ENCODE measurements around the gene DALRD3. TPM values are rescaled to one million over a fixed set of nuclear protein-coding genes. Genes with fewer than 3 reads are reported as not detected.
A peak's percentile ranks its signal among the peaks of the same experiment; 100 is the strongest.

The DALRD3 gene
- total and polyA plus RNA-seq, 2 experiments from 2014 or later: 40.2 to 65.3 TPM

- peak overlapping the region; percentile 78 for H3K27ac ChIP-seq
- no peaks in the 10 kb centered on the region for H3K9me2 ChIP-seq (ENCODE audit: insufficient read depth)
Observed at GRCh38 chr3:49017229-49017970, 980 bp downstream of the DALRD3 start.

DNA sequence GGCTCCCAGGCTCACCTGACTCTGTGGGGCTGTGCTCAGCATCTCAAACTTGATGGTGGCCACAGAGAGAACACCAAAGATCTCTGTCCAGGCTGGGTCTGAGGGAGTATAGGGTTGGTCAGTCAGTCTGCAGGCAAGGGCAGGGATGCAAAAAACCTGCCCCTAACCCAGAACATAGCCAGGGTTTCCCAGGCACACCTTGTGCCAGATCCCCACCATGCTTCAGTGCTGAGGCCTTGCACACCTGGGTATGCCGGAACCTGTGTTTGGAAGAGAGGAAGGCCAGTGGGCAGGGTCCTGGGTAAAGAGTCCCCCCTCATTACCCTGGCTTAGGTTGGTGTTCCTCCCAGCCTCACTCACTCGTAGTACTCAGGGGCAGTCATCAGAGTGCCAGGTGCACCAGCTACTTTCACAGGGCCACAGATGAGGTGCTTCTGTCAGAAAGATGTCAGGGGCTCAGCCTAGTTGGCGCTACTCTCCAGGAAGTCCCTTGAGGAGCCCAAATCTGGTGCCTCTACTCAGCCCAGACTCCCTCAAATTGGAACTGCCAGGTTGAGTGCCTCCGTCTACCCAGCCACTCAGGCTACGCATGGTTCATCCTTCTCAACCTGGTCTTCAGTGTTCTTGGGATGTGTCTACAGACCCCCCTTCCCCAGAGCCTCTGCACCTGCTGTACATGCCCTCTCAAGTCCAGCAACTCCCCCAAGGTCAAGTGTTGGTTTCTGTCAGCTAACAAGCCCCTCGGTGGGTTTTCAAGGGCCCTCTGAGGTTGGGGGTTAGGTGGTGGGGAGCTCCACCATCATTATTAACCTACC is 1.8 kb downstream of the DALRD3 start:
- H3K4me3 ChIP-seq: 0 out of 2 replicates have a peak overlapping the region, but pooled peaks have one; percentile 75
- no peak overlapping the region for H3K4me2 ChIP-seq (ENCODE audit: unreplicated experiment)
- no peaks in the 10 kb centered on the region for H4K20me1 ChIP-seq (ENCODE audit: insufficient read depth)

More at GRCh38 chr3:49017229-49017970, 980 bp downstream of the DALRD3 start:
- H3K9me3 ChIP-seq (ENCODE audit: low read depth): no peaks in the 10 kb centered on the region
- H3K36me3 ChIP-seq (ENCODE audit: low read depth): peaks cover 11% of the 10 kb centered on the region; the same call in 1 of the 2 replicates
- H3K4me2 ChIP-seq (ENCODE audit: unreplicated experiment): peak overlapping the region; percentile 78
- peaks cover 18% of the 10 kb centered on the region for H3F3A ChIP-seq (ENCODE audit: insufficient read depth)
- DNase-seq: peak; percentile 54
- peak overlapping the region; percentile 75 for H3K4me3 ChIP-seq
- H3K79me2 ChIP-seq (ENCODE audit: insufficient read depth): peaks cover 55% of the 10 kb centered on the region
- no peaks in the 10 kb centered on the region for H3K4me1 ChIP-seq (ENCODE audit: insufficient read depth)
- TF ChIP-seq EZH2phosphoT487 (IDR thresholded peaks at IDR 0.05; ENCODE audit: insufficient read depth, low read depth) (no peak), EZH2 (IDR thresholded peaks at IDR 0.05; ENCODE audit: insufficient read depth, poor library complexity, severe bottlenecking) (no peak)
- H2AFZ ChIP-seq: peak overlapping the region; percentile 58
- peak overlapping the region; percentile 85 for H3K9ac ChIP-seq
- 10 to 12% methylated on average over 23 of the region's 23 CpGs for WGBS, 2 experiments (ENCODE audit: low coverage in 1 of 2, low lambda C conversion rate in 2 of 2, missing lambda C conversion rate in 2 of 2)
- H3K27me3 ChIP-seq (replicated peaks; ENCODE audit: insufficient read depth): no peaks in the 10 kb centered on the region
- no peaks in the 10 kb centered on the region for H4K20me1 ChIP-seq (ENCODE audit: insufficient read depth)
- in situ Hi-C loops (cut with MboI): no loop called here

DNA sequence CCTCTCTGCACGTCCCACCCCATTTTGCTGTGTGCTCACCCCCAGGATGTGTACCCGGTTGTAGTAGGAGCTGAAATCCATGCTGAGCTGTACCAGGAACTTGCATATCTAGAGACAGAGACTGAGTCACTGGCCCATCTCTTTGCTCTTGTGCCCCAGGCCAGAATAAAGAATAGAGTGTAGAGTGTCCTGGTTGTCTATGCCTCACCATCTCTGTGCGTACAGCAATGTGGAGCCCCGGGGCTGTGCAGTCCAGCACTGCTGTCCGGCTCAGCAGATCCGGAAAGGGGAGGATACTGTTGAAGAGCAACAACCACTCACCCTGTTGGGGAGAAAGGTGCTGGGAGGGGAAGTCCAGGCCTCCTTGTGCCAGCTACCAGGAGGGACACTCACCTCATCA is 2.6 kb downstream of the DALRD3 start:
- no peaks in the 10 kb centered on the region for H3K9me3 ChIP-seq (ENCODE audit: low read depth)
- H2AFZ ChIP-seq: no peak overlapping the region
- H3K27me3 ChIP-seq (replicated peaks; ENCODE audit: insufficient read depth): no peaks in the 10 kb centered on the region
- no peak overlapping the region for H3K27ac ChIP-seq
- TF ChIP-seq EZH2phosphoT487 (IDR thresholded peaks at IDR 0.05; ENCODE audit: insufficient read depth, low read depth) (no peak), EZH2 (IDR thresholded peaks at IDR 0.05; ENCODE audit: insufficient read depth, poor library complexity, severe bottlenecking) (no peak)
- H3K36me3 ChIP-seq (ENCODE audit: low read depth): peaks cover 11% of the 10 kb centered on the region; the same call in 1 of the 2 replicates
- no peaks in the 10 kb centered on the region for H4K20me1 ChIP-seq (ENCODE audit: insufficient read depth)
- no peak overlapping the region for H3K9ac ChIP-seq
- no peak overlapping the region for H3K4me3 ChIP-seq
- H3K9me2 ChIP-seq (ENCODE audit: insufficient read depth): no peaks in the 10 kb centered on the region
- peaks cover 68% of the 10 kb centered on the region for H3K79me2 ChIP-seq (ENCODE audit: insufficient read depth)
- peak; percentile 30 for DNase-seq
- peaks cover 18% of the 10 kb centered on the region for H3F3A ChIP-seq (ENCODE audit: insufficient read depth)
- 57 to 58% methylated on average over 6 of the region's 6 CpGs for WGBS, 2 experiments (ENCODE audit: low coverage in 1 of 2, low lambda C conversion rate in 2 of 2, missing lambda C conversion rate in 2 of 2)
- H3K4me2 ChIP-seq (ENCODE audit: unreplicated experiment): no peak overlapping the region
- in situ Hi-C loops (cut with MboI): no loop called here
- H3K4me1 ChIP-seq (ENCODE audit: insufficient read depth): no peaks in the 10 kb centered on the region

More for the DNA sequence above, 1.8 kb downstream of the DALRD3 start:
- Histone ChIP-seq H2AFZ (no peak overlapping the region), H3K27ac (no peak overlapping the region), H3K79me2 (ENCODE audit: insufficient read depth) (peaks cover 60% of the 10 kb centered on the region), H3K9me3 (ENCODE audit: low read depth) (no peaks in the 10 kb centered on the region), H3F3A (ENCODE audit: insufficient read depth) (peaks cover 18% of the 10 kb centered on the region), H3K36me3 (ENCODE audit: low read depth) (peaks cover 11% of the 10 kb centered on the region; the same call in 1 of the 2 replicates), H3K4me1 (ENCODE audit: insufficient read depth) (no peaks in the 10 kb centered on the region), H3K9me2 (ENCODE audit: insufficient read depth) (no peaks in the 10 kb centered on the region), H3K27me3 (replicated peaks; ENCODE audit: insufficient read depth) (no peaks in the 10 kb centered on the region), H3K9ac (peak overlapping the region; percentile 85)
- in situ Hi-C loops (cut with MboI): no loop called here
- DNase-seq: no peak
- WGBS, 2 experiments (ENCODE audit: low coverage in 1 of 2, low lambda C conversion rate in 2 of 2, missing lambda C conversion rate in 2 of 2): 92 to 93% methylated on average over 6 of the region's 6 CpGs
- TF ChIP-seq EZH2 (IDR thresholded peaks at IDR 0.05; ENCODE audit: insufficient read depth, poor library complexity, severe bottlenecking): no peak
- no peak for TF ChIP-seq EZH2phosphoT487 (IDR thresholded peaks at IDR 0.05; ENCODE audit: insufficient read depth, low read depth)

- Histone ChIP-seq H3K9me2 (ENCODE audit: insufficient read depth) (no peaks in the 10 kb centered on the region), H3K27ac (no peak overlapping the region), H3K36me3 (ENCODE audit: low read depth) (peaks cover 11% of the 10 kb centered on the region; the same call in 1 of the 2 replicates), H3K4me2 (ENCODE audit: unreplicated experiment) (no peak overlapping the region), H3K4me3 (no peak overlapping the region), H3K79me2 (ENCODE audit: insufficient read depth) (peaks cover 68% of the 10 kb centered on the region), H3K9me3 (ENCODE audit: low read depth) (no peaks in the 10 kb centered on the region), H3K27me3 (replicated peaks; ENCODE audit: insufficient read depth) (no peaks in the 10 kb centered on the region), H3F3A (ENCODE audit: insufficient read depth) (peaks cover 18% of the 10 kb centered on the region), H3K4me1 (ENCODE audit: insufficient read depth) (no peaks in the 10 kb centered on the region), H2AFZ (no peak overlapping the region), H3K9ac (no peak overlapping the region), H4K20me1 (ENCODE audit: insufficient read depth) (no peaks in the 10 kb centered on the region)
- DNase-seq: no peak
- 77 to 79% methylated on average over 8 of the region's 8 CpGs for WGBS, 2 experiments (ENCODE audit: low coverage in 1 of 2, low lambda C conversion rate in 2 of 2, missing lambda C conversion rate in 2 of 2)
- TF ChIP-seq EZH2 (IDR thresholded peaks at IDR 0.05; ENCODE audit: insufficient read depth, poor library complexity, severe bottlenecking) (no peak), EZH2phosphoT487 (IDR thresholded peaks at IDR 0.05; ENCODE audit: insufficient read depth, low read depth) (no peak)
- in situ Hi-C loops (cut with MboI): no loop called here
Observed at GRCh38 chr3:49015072-49015471, 3.3 kb downstream of the DALRD3 start.

All from GM23248 (cell line).